Posterior vena cava (tissue), 2 donors: ENCODE results near the gene DKK2. TPM values are rescaled to one million over a fixed set of nuclear protein-coding genes. Genes with fewer than 3 reads are reported as not detected.
A peak's percentile ranks its signal among the peaks of the same experiment; 100 is the strongest.
"Not testable (repeated sequence)": the region's sequence is repeated elsewhere in the genome, so short reads cannot be mapped to it uniquely, and the experiment has no call there.

Experiments
- DNase-seq: peaks from one replicate; pipeline ENCODE4 v3.0.0-alpha.2; 2020; ENCODE audit warnings: low spot score
- intact Hi-C, 2 donors: fragments of 100-400 bp; cut with DNase I; formaldehyde crosslinking; loops; one replicate each; pipeline versions ENCODE4 v1.14.1 to v1.14.2; 2022 to 2023
- total RNA-seq, 2 donors: library from RNA; stranded (reverse); fragmentation: NEBNext Ultra II Directional; extraction: Animal tissue kit (Norgen Biotek cat#: 25700); gene quantifications; one replicate each; pipeline ENCODE4 v1.2.1, GENCODE V29; 2021
- donor health status: DM: yes; HTN: yes; CAD: no.
- donor health status: DM: yes; HTN: yes; CAD: no.

The DKK2 gene
- total RNA-seq, 2 donors from 2014 or later, result 1.1 to 1.4 TPM

GRCh38 chr4:106951891-106952290, 84.2 kb downstream of the DKK2 start:
- intact Hi-C loops, result no loop called here
- no peak for DNase-seq

- intact Hi-C loops, result no loop called here
- no peak for DNase-seq
Observed at GRCh38 chr4:106941841-106942240, 94.3 kb downstream of the DKK2 start.

DNA sequence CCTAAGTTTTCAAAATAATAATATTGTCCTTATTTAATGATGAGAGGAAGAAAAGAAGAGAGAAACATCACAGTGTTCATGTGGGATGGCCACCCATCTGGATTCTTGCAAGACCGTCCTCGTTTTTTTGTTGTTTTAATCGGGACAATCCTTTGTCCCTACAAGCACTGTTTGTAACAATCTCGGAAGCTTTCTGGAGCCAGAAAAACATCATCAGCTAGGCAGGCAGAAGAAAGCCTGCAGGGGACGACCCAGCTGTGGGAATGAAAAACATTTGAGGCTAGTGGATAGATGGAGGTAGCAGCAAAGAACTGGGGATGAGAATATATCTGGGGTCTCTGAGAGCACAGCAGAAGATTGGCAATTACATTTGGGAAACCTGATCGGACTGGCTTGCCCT, 105.6 kb downstream of the DKK2 start:
- no peak for DNase-seq
- intact Hi-C loops, result no loop called here

DNA sequence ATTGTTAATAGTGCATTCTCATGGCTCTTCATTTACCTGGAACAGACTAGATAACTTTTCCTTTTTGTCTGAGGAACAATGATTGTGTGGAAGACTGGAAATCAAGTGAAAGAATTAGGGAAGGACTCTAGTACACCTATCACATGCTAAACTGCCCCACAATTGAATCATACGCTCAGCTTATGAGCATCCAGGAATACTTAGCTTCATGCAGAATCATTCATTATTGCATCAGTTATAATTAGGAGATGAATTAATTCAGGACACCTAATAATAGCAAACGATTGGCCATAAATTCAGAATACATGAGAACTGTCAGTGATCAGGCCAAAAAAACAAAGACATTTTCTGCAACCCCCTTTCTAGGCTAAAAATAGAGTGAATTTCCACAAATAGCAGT, 106.9 kb downstream of the DKK2 start:
- intact Hi-C loops, result no loop called here
- no peak for DNase-seq

DNA sequence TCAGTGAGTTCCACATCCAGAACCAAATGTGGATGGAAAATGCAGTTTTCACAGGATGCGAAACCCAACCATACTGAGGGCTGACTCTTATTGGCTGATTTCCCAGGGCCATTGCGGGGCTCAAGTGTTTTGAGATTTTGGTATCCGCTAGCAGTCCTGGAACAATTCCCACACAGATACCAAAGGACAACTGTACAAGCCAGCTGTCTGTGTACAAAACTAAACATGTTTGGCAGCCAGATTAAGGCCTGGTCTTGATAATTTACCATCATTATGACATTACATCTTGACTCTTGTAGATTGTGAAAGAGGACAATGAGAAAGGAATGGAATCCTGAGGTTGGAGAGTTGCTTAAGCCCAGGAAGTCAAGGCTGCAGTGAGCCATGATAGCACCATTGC, 121.9 kb downstream of the DKK2 start:
- intact Hi-C loops, result no loop called here
- no peak for DNase-seq

GRCh38 chr4:106909486-106910188, 126.5 kb downstream of the DKK2 start:
- no peak for DNase-seq
- intact Hi-C loops, result no loop called here

DNA sequence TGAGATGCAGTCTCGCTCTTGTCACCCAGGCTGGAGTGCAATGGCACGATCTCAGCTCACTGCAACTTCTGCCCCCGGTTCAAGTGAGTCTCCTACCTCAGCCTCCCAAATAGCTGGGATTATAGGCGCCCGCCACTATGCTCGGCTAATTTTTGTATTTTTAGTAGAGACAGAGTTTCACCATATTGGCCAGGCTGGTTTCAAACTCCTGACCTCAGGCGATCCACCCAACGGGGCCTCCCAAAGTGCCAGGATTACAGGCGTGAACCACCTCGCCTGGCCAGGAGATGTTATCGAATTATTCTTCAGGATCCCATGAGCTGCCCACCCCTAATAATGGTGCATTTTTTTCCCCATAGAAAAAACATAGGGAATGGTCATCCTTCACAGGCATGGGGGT, 128.1 kb downstream of the DKK2 start:
- intact Hi-C loops, DNase-seq: not testable (repeated sequence)

GRCh38 chr4:106907216-106907615, 128.9 kb downstream of the DKK2 start:
- intact Hi-C loops, result no loop called here
- no peak for DNase-seq

DNA sequence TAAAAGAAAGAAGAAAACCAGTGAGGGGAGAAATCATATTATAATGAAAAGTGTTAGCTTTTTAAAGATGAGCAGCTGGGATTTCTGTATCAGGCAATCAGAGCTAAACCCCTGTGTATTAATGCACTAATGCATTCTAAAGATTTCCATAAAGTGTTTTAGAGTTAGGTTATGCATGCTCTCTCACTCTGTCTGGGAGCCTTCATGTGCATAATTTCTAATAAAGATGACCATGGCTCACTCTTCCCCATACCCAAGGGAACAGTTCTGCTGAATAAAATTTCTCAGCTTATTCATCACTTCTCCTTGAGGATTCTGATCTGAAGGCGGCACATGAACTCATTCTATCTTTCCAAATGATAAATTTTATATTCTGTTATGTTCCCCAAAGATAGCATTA, 129.4 kb downstream of the DKK2 start:
- intact Hi-C loops, result no loop called here
- no peak for DNase-seq

DNA sequence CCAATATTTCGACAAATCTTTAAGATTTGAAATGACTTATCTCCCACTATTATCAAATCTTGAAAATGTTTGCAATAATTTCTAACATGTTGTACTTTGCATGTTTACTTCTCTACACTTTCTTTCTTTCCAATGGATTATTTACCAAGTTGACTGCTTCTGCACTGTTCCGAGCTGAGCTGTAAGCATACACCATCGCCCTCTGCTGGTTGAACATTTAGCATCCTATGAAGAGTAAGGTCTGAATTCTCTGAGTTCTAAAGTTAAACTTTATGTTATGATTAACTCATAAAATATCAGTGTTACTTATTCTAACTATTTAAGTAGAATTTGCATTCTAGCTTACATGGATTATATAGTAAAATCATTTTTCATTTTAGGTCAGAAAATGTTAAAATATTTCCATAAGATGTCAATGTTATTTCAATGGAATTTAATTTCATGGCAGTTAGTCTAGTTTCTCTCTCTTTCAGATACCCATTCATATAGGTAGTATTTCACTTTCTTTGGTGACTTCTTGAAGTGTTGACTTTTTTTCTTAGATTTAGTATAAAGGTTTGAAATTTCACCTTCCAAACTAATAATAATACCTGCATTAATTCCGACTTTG, 137.4 kb downstream of the DKK2 start:
- intact Hi-C loops, result no loop called here
- DNase-seq, result no peak

DNA sequence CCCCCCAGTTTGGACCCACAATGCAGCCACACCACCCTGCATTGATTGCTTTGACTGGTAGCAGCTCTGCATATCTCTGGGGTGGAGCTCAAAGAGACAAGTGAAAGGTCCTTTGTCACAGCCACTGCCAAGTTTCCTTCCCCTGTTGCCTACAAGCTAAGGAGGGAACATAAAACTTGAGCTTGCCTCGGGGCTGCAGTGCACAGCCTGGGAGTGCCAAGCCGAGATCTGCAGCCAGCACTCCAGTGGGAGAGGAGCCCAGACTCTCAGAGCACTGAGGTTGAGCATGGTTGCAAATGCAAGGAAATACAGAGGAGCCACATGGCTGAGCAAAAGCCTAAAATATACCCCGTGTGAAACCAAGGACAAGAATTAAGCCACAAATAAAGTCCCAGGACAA, 142.2 kb downstream of the DKK2 start:
- peak; percentile 64 for DNase-seq
- intact Hi-C loops, result no loop called here

GRCh38 chr4:106893395-106893881, 142.7 kb downstream of the DKK2 start:
- no peak for DNase-seq
- intact Hi-C loops, result no loop called here

DNA sequence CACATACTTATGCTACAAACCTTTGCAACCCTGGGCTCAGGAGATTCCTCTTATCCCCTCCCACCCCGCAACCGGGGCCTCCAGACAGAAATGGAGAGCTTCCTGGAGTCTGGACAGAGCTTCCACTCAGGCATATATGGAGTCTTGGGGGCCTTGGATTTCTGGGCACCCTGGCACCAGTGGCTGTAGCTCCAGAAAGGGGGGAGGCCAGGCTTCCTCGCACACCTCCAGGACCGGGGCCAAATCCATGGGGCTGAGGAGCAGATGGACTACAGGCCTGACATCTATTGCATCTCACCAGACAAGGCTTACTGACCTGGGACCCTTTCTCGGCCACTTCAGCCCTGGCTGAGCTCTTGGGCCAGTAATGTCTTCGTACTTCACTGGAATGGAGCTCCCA, 143.3 kb downstream of the DKK2 start:
- peak; percentile 36 for DNase-seq
- intact Hi-C loops, result no loop called here

- intact Hi-C loops, result no loop called here
- no peak for DNase-seq
Observed at GRCh38 chr4:106875340-106875739, 160.8 kb downstream of the DKK2 start.
